Activated T-helper 17 cell treated with anti-CD3 and anti-CD28 coated beads, Interleukin-2, amount 50 U/mL, for 72 hours (primary cell): ENCODE data around the gene VDAC2. TPM values are rescaled to one million over a fixed set of nuclear protein-coding genes. Genes with fewer than 3 reads are reported as not detected.

Experiments
- ATAC-seq: fragments of 150-1000 bp; cut with Tn5 transposase; replicated peaks from 2 replicates; pipeline ENCODE4 v1.10.0; 2021; ENCODE audit warnings: mild to moderate bottlenecking, moderate library complexity
- H3K27ac Mint-ChIP-seq: one replicate; pipeline ENCODE4 v1.8.0; 2022; ENCODE audit warnings: mixed read lengths
- H3K27me3 Mint-ChIP-seq: one replicate; pipeline ENCODE4 v1.8.0; 2022; ENCODE audit warnings: mixed read lengths
- H3K36me3 Mint-ChIP-seq: one replicate; pipeline ENCODE4 v1.8.0; 2022; ENCODE audit warnings: low read depth, mild to moderate bottlenecking, mixed read lengths
- H3K4me1 Mint-ChIP-seq: one replicate; pipeline ENCODE4 v1.8.0; 2022; ENCODE audit warnings: mixed read lengths
- H3K4me3 Mint-ChIP-seq: one replicate; pipeline ENCODE4 v1.8.0; 2022; ENCODE audit warnings: mild to moderate bottlenecking, mixed read lengths
- H3K9me3 Mint-ChIP-seq: one replicate; pipeline ENCODE4 v1.8.0; 2022; ENCODE audit warnings: mixed read lengths
- total RNA-seq, 2 donors: library from RNA; stranded (reverse); gene quantifications; one replicate each; pipeline ENCODE4 v1.2.3, GENCODE V29; 2022

VDAC2 gene
- total RNA-seq, 2 donors from 2014 or later = 211 to 254 TPM

GRCh38 chr10:75230600-75231038 is 20.0 kb downstream of the VDAC2 start:
- peak overlapping the region; percentile 85 for H3K27ac Mint-ChIP-seq
- no peaks in the 10 kb centered on the region for H3K9me3 Mint-ChIP-seq
- peaks cover 13% of the 10 kb centered on the region for H3K4me1 Mint-ChIP-seq
- H3K36me3 Mint-ChIP-seq = peaks cover 83% of the 10 kb centered on the region
- H3K4me3 Mint-ChIP-seq = peak overlapping the region; percentile 11
- ATAC-seq = peak; percentile 58
- no peaks in the 10 kb centered on the region for H3K27me3 Mint-ChIP-seq

DNA sequence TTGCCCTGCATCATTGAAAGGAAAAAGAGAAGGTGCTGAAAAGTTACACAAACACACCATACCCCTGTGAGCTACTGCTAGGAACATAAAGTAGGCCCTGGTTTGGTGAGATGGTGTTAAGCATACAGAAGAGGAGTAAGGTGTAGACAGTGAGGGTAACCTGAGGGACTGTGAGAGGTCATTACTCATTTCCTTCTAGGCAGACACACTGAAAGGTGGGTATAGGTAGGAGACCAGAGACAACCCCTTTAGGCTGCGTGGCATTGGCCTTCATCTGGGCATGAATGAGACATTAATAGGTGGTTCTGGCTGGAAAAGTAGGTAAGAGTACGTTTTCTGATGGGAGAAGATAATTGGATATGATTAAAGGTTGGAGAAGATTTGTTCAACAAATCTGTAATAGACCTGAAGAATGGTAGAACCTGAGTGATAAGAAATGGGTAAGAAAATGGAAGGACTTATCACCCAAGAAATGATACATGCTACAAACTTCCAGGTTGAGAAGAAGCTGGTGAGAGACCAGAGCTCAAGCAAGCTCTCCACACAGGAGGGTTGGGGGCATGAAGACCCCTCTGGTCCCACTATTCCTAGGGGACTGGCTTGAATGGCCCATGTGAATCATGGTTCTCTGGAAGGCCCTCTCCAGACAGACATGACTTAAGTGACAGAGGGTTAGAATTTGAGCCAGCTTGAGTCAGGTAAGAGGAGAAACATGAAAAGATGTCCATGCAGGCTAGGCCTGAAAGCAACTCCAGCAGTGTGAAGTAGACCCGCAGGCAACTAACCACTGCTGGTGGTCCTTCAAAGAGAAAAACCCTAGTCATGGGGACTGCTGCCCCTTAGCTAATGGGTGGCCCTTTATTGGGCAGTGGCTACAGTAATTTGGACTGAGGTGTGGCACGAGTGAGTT is 21.3 kb downstream of the VDAC2 start:
- no peak for ATAC-seq
- Mint-ChIP-seq H3K27me3 (no peaks in the 10 kb centered on the region), H3K4me1 (peaks cover 19% of the 10 kb centered on the region), H3K36me3 (peaks cover 70% of the 10 kb centered on the region), H3K27ac (peak overlapping the region; percentile 66), H3K9me3 (no peaks in the 10 kb centered on the region), H3K4me3 (peak overlapping the region; percentile 4)

- peak overlapping the region; percentile 74 for H3K4me3 Mint-ChIP-seq
- H3K4me1 Mint-ChIP-seq = peaks cover 17% of the 10 kb centered on the region
- no peak for ATAC-seq
Observed at GRCh38 chr10:75233444-75234016, 22.9 kb downstream of the VDAC2 start.

DNA sequence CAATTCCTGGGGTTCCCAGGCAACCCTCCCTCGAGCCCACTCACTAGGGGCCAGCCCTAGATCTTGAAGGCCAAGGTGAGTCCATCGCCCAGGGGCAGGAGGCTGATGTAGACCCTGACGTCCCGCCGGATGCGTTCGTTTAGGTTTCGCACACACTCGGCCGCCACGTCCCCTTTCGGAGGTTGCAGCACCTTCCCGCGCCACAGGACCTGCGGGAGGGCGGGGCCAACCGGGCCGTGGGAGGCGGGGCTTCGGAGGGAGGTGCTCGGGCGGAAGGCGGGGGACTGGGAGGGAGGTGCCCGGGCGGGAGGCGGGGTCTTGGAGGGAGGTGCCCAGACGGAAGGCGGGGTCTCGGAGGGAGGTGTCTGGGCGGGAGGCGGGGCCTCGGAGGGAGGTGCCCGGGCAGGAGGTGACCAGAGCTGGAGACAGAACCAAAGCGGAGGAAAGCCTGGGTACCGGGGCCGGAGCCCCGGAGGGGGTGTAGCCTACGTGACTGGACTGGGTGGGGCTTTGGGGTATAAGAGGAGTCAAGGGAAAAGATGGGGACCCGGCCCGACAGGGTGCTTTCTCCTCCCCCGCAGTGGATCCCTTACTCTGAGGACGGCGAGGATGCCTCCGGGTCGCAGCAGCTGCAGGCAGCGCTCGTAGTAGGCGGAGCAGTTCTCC is 23.6 kb downstream of the VDAC2 start:
- ATAC-seq = peak; percentile 81
- Mint-ChIP-seq H3K36me3 (peaks cover 49% of the 10 kb centered on the region), H3K27ac (peak overlapping the region; percentile 90), H3K4me1 (peaks cover 12% of the 10 kb centered on the region), H3K9me3 (no peaks in the 10 kb centered on the region), H3K27me3 (no peaks in the 10 kb centered on the region), H3K4me3 (peak overlapping the region; percentile 74)

More at GRCh38 chr10:75233444-75234016, 22.9 kb downstream of the VDAC2 start:
- peaks cover 55% of the 10 kb centered on the region for H3K36me3 Mint-ChIP-seq
- no peaks in the 10 kb centered on the region for H3K27me3 Mint-ChIP-seq
- peak overlapping the region; percentile 90 for H3K27ac Mint-ChIP-seq
- no peaks in the 10 kb centered on the region for H3K9me3 Mint-ChIP-seq

DNA sequence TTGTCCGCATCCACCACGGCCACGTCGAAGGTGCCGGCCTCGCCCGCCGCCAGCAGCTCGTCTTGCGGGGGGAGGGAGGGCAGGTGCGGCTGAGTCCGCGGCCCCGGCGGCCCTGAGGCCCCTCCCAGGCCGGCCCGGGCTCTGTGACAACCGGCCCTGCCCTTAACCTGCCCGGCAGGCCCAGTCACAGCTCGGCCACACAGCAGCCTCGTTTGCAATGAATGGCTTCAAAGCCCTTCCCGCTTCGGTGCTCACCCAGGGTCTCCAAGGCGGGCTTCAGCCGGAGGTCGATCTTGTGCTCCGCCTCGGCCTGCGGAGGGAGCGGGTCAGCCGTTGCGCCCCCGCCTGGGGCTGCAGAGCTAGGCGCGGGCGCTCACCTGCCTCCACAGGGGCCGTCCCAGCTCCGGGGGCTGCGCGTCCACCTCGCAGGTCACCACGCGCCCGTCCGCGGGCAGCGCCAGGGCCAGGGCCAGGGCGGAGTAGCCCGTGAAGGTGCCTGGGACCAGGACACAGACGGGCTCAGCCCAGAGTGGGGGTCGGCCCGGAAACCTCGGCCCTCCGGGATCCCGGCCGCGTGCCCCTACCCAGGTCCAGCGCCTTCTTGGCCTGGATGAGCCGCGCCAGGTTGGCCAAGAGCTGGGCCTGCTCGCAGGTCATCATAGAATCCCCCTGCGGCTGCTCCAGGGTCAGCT is 24.2 kb downstream of the VDAC2 start:
- Mint-ChIP-seq H3K4me1 (peaks cover 12% of the 10 kb centered on the region), H3K4me3 (peak overlapping the region; percentile 74), H3K27ac (no peak overlapping the region), H3K36me3 (peaks cover 42% of the 10 kb centered on the region), H3K9me3 (no peaks in the 10 kb centered on the region), H3K27me3 (no peaks in the 10 kb centered on the region)
- ATAC-seq = peak; percentile 22

GRCh38 chr10:75235375-75236177 is 25.0 kb downstream of the VDAC2 start, which contains the start of gene COMTD1:
Gene COMTD1, minus strand, starts transcription at chr10:75235957. Its CDS starts 29 bp downstream, at chr10:75235928.
- peak; percentile 76 for ATAC-seq

DNA sequence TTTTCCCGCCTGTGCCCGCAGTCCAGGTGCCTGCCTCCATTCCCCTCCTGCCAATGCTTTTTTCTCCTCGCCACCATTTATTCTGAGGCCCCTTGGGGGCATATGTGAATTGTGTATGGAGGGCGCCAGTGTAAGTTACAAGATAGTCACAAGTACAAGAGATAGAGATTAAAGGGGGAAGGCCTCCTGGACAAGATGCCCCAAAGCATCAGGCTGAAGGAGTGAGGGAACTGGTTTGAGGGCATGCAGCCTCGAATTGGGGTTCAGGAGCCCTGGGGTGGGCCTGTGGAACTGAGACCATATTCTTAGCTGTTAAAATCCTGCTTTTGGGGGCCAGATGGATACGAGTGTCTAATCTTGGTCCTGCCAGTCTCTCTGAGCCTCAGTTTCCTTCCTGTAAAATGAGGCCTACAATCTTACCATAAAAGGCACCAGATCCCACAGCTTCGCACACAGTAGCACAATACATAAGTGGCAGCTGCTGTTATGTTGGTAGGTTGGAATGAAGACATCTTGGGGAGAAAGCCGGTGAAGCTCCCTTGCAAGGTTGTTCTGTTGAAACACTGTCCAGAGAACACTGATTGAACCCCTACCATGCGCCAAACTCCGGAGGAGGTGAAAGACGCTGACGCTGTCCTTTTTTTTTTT is 25.7 kb downstream of the VDAC2 start:
- H3K27ac Mint-ChIP-seq = peak overlapping the region; percentile 89
- H3K4me1 Mint-ChIP-seq = peaks cover 6% of the 10 kb centered on the region
- H3K9me3 Mint-ChIP-seq = no peaks in the 10 kb centered on the region
- no peaks in the 10 kb centered on the region for H3K27me3 Mint-ChIP-seq
- peaks cover 27% of the 10 kb centered on the region for H3K36me3 Mint-ChIP-seq
- no peak for ATAC-seq
- H3K4me3 Mint-ChIP-seq = peak overlapping the region; percentile 74

More at GRCh38 chr10:75235375-75236177, 25.0 kb downstream of the VDAC2 start, which contains the start of gene COMTD1:
- Mint-ChIP-seq H3K27me3 (no peaks in the 10 kb centered on the region), H3K4me3 (peak within 1 kb of the TSS; percentile 74), H3K36me3 (peaks cover 34% of the 10 kb centered on the region), H3K27ac (peak within 1 kb of the TSS; percentile 89), H3K4me1 (peaks cover 10% of the 10 kb centered on the region), H3K9me3 (no peaks in the 10 kb centered on the region)

DNA sequence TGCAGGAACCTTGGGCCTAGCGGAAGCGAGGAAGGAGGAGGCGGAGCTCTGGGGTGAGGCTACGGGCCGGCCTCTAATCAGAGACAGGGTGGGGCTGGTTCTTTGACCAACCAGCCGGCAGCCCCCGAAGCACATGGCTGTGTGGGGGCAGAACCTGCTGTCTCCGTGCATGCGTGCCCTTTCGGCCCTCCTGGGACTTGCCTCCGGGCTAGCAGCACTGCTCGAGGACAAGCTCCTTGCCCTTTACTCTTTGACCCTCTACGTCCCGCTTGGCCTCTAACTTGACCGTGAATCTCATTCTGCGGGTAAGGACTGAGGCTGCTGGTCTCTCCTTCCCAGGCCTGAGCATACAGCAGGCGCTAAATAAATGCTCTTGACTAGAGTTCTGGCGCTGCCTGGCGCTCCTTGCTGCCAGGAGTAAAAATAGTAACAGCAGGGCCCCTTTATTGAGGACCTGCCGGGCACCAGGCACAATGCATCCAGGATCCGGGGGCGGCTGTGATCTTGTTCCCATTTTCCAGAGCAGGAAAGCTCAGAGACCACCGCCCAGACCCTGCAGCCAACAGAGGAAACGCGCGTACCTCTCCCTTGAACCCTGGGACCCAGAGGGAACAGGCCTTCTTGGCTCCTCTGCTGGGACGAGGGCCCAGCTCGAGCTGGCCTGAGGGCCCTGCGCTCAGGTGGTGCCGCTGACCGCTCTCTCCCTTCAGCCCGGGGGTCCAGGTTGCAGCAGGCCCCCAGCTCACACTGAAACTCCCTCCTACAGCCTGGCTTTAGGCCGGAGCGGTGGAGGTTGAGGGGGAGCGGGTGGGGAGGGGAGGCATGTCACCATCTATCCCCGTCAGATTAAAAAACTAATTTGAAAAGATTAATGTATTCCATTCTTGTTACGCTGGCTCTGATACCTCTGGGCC is 27.8 kb downstream of the VDAC2 start:
- Mint-ChIP-seq H3K4me1 (peaks cover 6% of the 10 kb centered on the region), H3K36me3 (peaks cover 6% of the 10 kb centered on the region), H3K9me3 (no peaks in the 10 kb centered on the region), H3K27me3 (no peaks in the 10 kb centered on the region), H3K4me3 (no peak overlapping the region), H3K27ac (no peak overlapping the region)
- ATAC-seq = no peak

- Mint-ChIP-seq H3K27ac (no peak overlapping the region), H3K4me1 (peaks cover 6% of the 10 kb centered on the region), H3K27me3 (no peaks in the 10 kb centered on the region)
Observed at GRCh38 chr10:75239096-75239790, 28.6 kb downstream of the VDAC2 start.

DNA sequence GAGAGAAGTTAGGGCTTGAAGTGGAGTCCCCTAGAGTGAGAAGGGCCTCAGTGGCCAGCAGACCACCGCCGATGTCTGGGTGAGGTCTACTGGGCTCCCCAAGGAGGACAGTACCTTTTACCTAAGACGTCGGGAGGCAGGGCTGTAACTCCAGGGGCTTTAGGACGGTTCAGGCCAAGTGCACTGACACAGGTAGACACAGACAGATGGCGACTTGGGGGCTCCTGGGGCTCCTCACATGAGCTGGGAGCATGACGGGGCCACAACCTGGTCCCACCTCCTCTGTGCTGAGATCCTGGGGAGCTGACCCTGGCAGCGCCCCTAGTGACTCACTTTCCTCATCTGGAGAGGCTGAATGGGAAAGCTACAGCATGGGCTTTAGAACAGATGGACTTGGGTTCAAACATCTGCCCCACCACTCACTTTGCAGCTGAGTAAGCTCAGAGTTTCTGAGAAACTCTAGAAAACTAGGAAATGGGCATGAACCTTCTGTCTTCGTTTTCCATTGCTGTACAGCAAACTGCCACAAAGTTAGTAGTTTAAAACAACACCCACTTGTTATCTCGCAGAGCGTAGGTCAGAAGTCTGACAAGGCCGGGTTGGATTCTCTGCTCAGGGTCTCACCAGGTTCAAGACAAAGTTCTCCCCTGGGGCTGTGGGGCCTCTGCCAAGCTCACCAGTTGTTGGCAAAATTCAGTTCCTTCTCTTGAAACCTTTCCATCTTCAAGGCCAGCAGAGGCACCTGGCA is 29.9 kb downstream of the VDAC2 start:
- no peak for ATAC-seq
- Mint-ChIP-seq H3K9me3 (no peaks in the 10 kb centered on the region), H3K4me1 (peaks cover 6% of the 10 kb centered on the region), H3K27ac (no peak overlapping the region), H3K27me3 (no peaks in the 10 kb centered on the region), H3K36me3 (no peaks in the 10 kb centered on the region), H3K4me3 (no peak overlapping the region)

More at GRCh38 chr10:75239096-75239790, 28.6 kb downstream of the VDAC2 start:
- Mint-ChIP-seq H3K4me3 (no peak overlapping the region), H3K36me3 (no peaks in the 10 kb centered on the region), H3K9me3 (no peaks in the 10 kb centered on the region)
- no peak for ATAC-seq

- H3K4me1 Mint-ChIP-seq = no peaks in the 10 kb centered on the region
- H3K4me3 Mint-ChIP-seq = no peak overlapping the region
- no peaks in the 10 kb centered on the region for H3K36me3 Mint-ChIP-seq
- H3K27ac Mint-ChIP-seq = no peak overlapping the region
- no peaks in the 10 kb centered on the region for H3K9me3 Mint-ChIP-seq
- no peaks in the 10 kb centered on the region for H3K27me3 Mint-ChIP-seq
- no peak for ATAC-seq
Observed at GRCh38 chr10:75243426-75243825, 32.8 kb downstream of the VDAC2 start.
